Breast epithelium (tissue), 4 donors: ENCODE data around the gene PRDM16. TPM values are rescaled to one million over a fixed set of nuclear protein-coding genes. Genes with fewer than 3 reads are reported as not detected.
A peak's percentile ranks its signal among the peaks of the same experiment; 100 is the strongest.

Experiments used
- DNase-seq, 2 donors: peaks; one replicate each; pipeline ENCODE4 v3.0.0-alpha.2; 2019; ENCODE audit warnings: low spot score in 2 of 2
- H3K27ac ChIP-seq, 2 donors: fragments of 200-600 bp; sonication (generic) in 1 of 2; one replicate each; pipeline ENCODE4 v1.5.1; 2016 to 2019; ENCODE audit warnings: mild to moderate bottlenecking in 1 of 2
- H3K27me3 ChIP-seq, 2 donors: fragments of 200-600 bp; sonication (generic) in 1 of 2; one replicate each; pipeline versions ENCODE4 v1.5.1 to v1.6.0; 2017 to 2019; ENCODE audit warnings: control low read depth in 1 of 2, mild to moderate bottlenecking in 1 of 2
- H3K36me3 ChIP-seq: fragments of 200-600 bp; one replicate; pipeline ENCODE4 v1.5.1; 2019
- H3K4me1 ChIP-seq, 2 donors: fragments of 200-600 bp; sonication (generic); one replicate each; pipeline ENCODE4 v1.5.1; 2016 to 2019; ENCODE audit warnings: control low read depth in 1 of 2
- H3K4me3 ChIP-seq, 3 donors: fragments of 200-600 bp; sonication (generic); 1 replicate in 2 of 3; 2 replicates in 1 of 3; pipeline ENCODE4 v1.5.1; 2016 to 2019; ENCODE audit warnings: mild to moderate bottlenecking in 3 of 3, moderate library complexity in 2 of 3
- H3K9me3 ChIP-seq, 2 donors: fragments of 200-600 bp; sonication (generic) in 1 of 2; one replicate each; pipeline ENCODE4 v1.5.1; 2016 to 2019; ENCODE audit warnings: control low read depth in 1 of 2
- CTCF ChIP-seq, 3 donors: fragments of 450-650 bp; IDR thresholded peaks; one replicate each; pipeline ENCODE4 v1.5.1; 2016 to 2017; ENCODE audit warnings: antibody characterized with exemption in 3 of 3, mild to moderate bottlenecking in 3 of 3, moderate library complexity in 3 of 3
- POLR2A ChIP-seq: fragments of 450-650 bp; IDR thresholded peaks from one replicate; pipeline ENCODE4 v1.6.1; 2016; ENCODE audit warnings: antibody characterized with exemption, mild to moderate bottlenecking, moderate library complexity
- POLR2AphosphoS5 ChIP-seq, 3 donors: sonication (generic); formaldehyde crosslinking; IDR thresholded peaks; one replicate each; pipeline ENCODE4 v1.6.1; 2017; ENCODE audit warnings: antibody characterized with exemption in 3 of 3
- intact Hi-C: fragments of 100-400 bp; cut with DNase I; formaldehyde crosslinking; loops from one replicate; pipeline ENCODE4 v1.15.1; 2023; ENCODE audit warnings: low total_unique reads
- total RNA-seq, 3 donors: library from RNA; depleted of rRNA; stranded (reverse); fragments of >200 nt; gene quantifications; one replicate each; pipeline ENCODE4 v1.1.0, GENCODE V29; 2016

The PRDM16 gene
- total RNA-seq, 3 donors from 2014 or later = 0.48 to 3.8 (median 3.6) TPM

GRCh38 chr1:3390291-3390690 lies 321.3 kb downstream of the PRDM16 start:
- no peaks in the 10 kb centered on the region for H3K9me3 ChIP-seq
- intact Hi-C loops = no loop called here
- H3K4me3 ChIP-seq = no peak overlapping the region
- H3K27me3 ChIP-seq = peaks cover 6 to 98% of the 10 kb centered on the region in 2 donors
- TF ChIP-seq POLR2A (no peak), POLR2AphosphoS5 (IDR thresholded peaks at IDR 0.05) (no peak), CTCF (IDR thresholded peaks at IDR 0.05) (no peak)
- peaks cover 0 to 6% of the 10 kb centered on the region in 2 donors for H3K4me1 ChIP-seq
- no peak overlapping the region for H3K27ac ChIP-seq
- DNase-seq = no peak
- no peaks in the 10 kb centered on the region for H3K36me3 ChIP-seq

- Histone ChIP-seq H3K9me3 (no peaks in the 10 kb centered on the region), H3K27ac (no peak overlapping the region), H3K27me3 (peaks cover 6 to 98% of the 10 kb centered on the region in 2 donors), H3K36me3 (no peaks in the 10 kb centered on the region), H3K4me1 (peaks cover 0 to 6% of the 10 kb centered on the region in 2 donors), H3K4me3 (no peak overlapping the region)
- DNase-seq = no peak
- TF ChIP-seq POLR2AphosphoS5 (IDR thresholded peaks at IDR 0.05) (no peak), POLR2A (no peak), CTCF (IDR thresholded peaks at IDR 0.05) (no peak)
- intact Hi-C loops = no loop called here
These were observed 322.7 kb downstream of the PRDM16 start for GRCh38 chr1:3391711-3392110.

DNA sequence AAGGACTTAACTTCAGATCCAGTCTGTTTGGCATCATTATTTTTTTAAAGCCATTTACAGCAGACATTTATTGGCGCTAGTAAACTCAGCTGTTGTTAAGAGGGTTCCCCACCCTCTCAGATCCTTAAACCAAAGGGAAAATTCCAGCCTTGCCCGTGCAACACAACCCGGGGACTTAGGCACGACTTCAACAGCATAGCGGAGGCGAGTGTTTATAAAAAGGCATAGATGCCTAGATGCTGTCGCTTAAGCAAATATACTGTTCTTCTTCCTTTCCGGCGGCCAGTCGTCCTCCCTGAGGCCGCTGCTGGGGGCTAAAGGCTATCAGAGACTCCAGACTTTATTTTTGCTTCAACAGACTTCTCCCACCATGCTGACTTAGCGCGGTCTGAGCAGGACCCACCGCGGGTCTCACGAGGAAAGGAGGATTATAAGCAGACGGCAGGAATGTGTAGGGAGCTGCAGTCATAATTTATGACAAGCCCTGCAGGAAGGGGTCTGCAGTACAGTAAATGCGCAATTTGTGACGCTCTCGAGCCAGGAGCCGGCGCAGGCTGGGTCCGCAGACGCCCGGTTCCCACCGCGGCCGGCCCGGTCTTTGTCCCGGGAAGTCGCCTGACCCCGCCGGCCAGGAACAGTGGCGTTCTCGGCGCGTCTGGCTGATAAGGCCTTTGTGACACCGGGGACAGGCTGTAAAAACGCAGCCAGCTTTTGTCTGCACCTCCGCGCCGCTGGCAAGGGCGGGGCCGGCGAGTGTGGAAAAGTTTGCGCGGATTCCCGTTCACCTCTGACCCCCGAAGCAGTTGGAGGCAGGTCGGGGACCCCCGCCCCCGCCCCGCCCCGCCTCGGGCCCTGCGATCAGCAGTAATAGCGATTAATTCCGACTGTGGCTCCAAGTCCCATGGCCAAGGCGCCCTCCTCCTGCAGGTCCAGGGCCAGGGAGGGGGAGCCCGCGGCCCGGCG lies 324.3 kb downstream of the PRDM16 start:
- no peak for DNase-seq
- Histone ChIP-seq H3K4me1 (peaks cover 0 to 6% of the 10 kb centered on the region in 2 donors), H3K27me3 (peaks cover 6 to 84% of the 10 kb centered on the region in 2 donors), H3K9me3 (no peaks in the 10 kb centered on the region), H3K27ac (no peak overlapping the region), H3K4me3 (peak overlapping the region; percentile 20 to 46 (median 36)), H3K36me3 (no peaks in the 10 kb centered on the region)
- TF ChIP-seq CTCF (IDR thresholded peaks at IDR 0.05) = no peak
- TF ChIP-seq POLR2A = no peak
- TF ChIP-seq POLR2AphosphoS5 (IDR thresholded peaks at IDR 0.05) = no peak
- intact Hi-C loops = no loop called here

DNA sequence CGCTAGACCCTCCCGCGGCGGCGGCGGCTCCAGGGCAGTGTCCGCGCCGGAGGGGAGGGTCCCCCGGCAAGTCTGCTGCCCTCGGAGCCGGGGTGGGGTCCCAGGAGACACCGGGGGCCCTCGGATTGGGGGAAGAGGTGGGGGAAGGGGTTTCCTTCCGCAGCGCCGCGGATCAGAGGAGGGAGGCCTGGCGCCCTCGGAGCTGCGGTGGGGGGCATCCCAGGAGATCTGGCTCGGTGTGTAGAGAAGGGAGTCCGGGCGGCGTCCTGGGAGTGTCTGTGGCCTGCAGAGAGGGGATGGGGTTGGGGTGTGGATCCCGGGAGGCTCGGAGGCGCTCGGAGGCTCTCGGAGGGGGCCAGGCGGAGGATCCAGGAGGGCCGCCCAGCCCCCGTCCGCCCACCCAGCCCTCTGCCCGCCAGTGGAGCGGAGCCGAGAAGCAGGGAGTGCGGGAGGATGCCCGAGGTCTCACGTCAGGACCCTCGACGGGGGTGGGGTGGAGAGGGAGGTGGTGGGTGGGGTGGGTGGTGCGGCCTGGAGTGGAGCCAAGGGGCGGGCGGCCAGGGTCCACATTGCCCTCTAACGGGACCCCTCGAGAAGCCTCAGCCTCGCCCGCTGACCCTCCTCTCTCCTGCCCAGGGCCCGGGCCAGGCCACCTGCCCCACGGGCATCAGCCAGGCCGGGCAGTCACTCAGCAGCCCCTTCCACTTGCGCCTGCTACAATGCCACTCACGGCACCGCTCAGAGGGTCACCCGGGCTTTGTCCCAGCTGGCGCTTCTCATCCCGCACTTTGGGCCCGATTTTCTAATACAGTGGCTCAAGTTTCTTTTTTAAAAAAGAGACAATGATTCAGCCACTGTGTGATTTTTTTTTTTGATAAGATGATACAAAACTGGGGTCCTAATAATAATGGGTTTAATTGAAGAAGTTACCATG lies 325.3 kb downstream of the PRDM16 start:
- TF ChIP-seq POLR2AphosphoS5 (IDR thresholded peaks at IDR 0.05) (no peak), POLR2A (no peak), CTCF (IDR thresholded peaks at IDR 0.05) (no peak)
- no peaks in the 10 kb centered on the region for H3K36me3 ChIP-seq
- H3K4me1 ChIP-seq = peaks cover 0 to 6% of the 10 kb centered on the region in 2 donors
- H3K27ac ChIP-seq = no peak overlapping the region
- no peaks in the 10 kb centered on the region for H3K9me3 ChIP-seq
- peaks cover 6 to 80% of the 10 kb centered on the region in 2 donors for H3K27me3 ChIP-seq
- DNase-seq = no peak
- intact Hi-C loops = no loop called here
- H3K4me3 ChIP-seq = peak overlapping the region; percentile 20 to 46 (median 36)
